Breast epithelium (tissue), 4 donors: ENCODE data around the gene CALHM1. TPM values are rescaled to one million over a fixed set of nuclear protein-coding genes. Genes with fewer than 3 reads are reported as not detected.

Experiments used
- DNase-seq, 2 donors: peaks; one replicate each; pipeline ENCODE4 v3.0.0-alpha.2; 2019; ENCODE audit warnings: low spot score in 2 of 2
- H3K27ac ChIP-seq, 2 donors: fragments of 200-600 bp; sonication (generic) in 1 of 2; one replicate each; pipeline ENCODE4 v1.5.1; 2016 to 2019; ENCODE audit warnings: mild to moderate bottlenecking in 1 of 2
- H3K27me3 ChIP-seq, 2 donors: fragments of 200-600 bp; sonication (generic) in 1 of 2; one replicate each; pipeline versions ENCODE4 v1.5.1 to v1.6.0; 2017 to 2019; ENCODE audit warnings: control low read depth in 1 of 2, mild to moderate bottlenecking in 1 of 2
- H3K36me3 ChIP-seq: fragments of 200-600 bp; one replicate; pipeline ENCODE4 v1.5.1; 2019
- H3K4me1 ChIP-seq, 2 donors: fragments of 200-600 bp; sonication (generic); one replicate each; pipeline ENCODE4 v1.5.1; 2016 to 2019; ENCODE audit warnings: control low read depth in 1 of 2
- H3K4me3 ChIP-seq, 3 donors: fragments of 200-600 bp; sonication (generic); 1 replicate in 2 of 3; 2 replicates in 1 of 3; pipeline ENCODE4 v1.5.1; 2016 to 2019; ENCODE audit warnings: mild to moderate bottlenecking in 3 of 3, moderate library complexity in 2 of 3
- H3K9me3 ChIP-seq, 2 donors: fragments of 200-600 bp; sonication (generic) in 1 of 2; one replicate each; pipeline ENCODE4 v1.5.1; 2016 to 2019; ENCODE audit warnings: control low read depth in 1 of 2
- POLR2A ChIP-seq: fragments of 450-650 bp; IDR thresholded peaks from one replicate; pipeline ENCODE4 v1.6.1; 2016; ENCODE audit warnings: antibody characterized with exemption, mild to moderate bottlenecking, moderate library complexity
- POLR2AphosphoS5 ChIP-seq, 3 donors: sonication (generic); formaldehyde crosslinking; IDR thresholded peaks; one replicate each; pipeline ENCODE4 v1.6.1; 2017; ENCODE audit warnings: antibody characterized with exemption in 3 of 3
- intact Hi-C: fragments of 100-400 bp; cut with DNase I; formaldehyde crosslinking; loops from one replicate; pipeline ENCODE4 v1.15.1; 2023; ENCODE audit warnings: low total_unique reads
- total RNA-seq, 3 donors: library from RNA; depleted of rRNA; stranded (reverse); fragments of >200 nt; gene quantifications; one replicate each; pipeline ENCODE4 v1.1.0, GENCODE V29; 2016
- TF ChIP-seq, protein P1 (sequence below), 3 donors: fragments of 450-650 bp; IDR thresholded peaks; one replicate each; pipeline ENCODE4 v1.5.1; 2016 to 2017; ENCODE audit warnings: antibody characterized with exemption in 3 of 3, mild to moderate bottlenecking in 3 of 3, moderate library complexity in 3 of 3

Gene CALHM1
- total RNA-seq, 3 donors from 2014 or later = not detected

DNA sequence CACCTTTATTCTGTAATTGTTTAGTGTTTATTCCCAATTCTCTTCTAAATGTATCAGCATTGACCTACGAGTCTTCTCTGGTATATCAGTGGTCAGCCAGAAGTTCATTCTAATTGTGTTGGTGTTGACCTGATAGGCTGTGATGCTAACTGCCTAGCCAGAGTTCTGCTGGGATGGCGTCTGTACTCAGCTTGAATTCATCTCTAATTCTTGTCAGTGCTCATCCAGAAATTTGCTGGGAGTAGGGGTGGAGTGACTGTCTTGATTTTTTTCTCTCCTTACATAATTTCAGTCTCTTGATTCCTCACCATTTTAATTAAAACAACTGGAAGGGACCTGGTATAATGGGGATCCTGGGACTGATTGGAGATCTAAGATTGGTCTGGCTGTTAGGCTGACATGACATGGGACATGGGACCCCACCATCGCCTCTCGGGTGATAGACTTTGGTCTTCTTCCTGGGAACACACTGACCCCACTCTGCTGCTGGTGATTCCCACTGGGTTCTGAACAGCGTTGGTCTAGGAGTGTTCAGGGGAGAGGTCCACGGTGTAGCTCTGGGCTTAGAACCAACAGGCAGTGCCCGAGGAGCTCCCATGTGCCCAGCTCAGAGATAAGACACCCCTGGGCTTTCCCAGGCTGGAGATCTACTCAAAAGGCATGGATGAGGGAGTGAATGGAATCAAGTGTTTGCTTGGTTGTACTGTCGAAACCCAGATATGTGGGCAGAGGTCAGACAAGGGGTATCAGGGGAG is 38.6 kb upstream of the CALHM1 start:
- no peak for DNase-seq
- intact Hi-C loops = no loop called here
- H3K27ac ChIP-seq = no peak overlapping the region
- H3K4me1 ChIP-seq = no peaks in the 10 kb centered on the region
- no peak for TF ChIP-seq POLR2A
- TF ChIP-seq POLR2AphosphoS5 (IDR thresholded peaks at IDR 0.05) = no peak
- TF ChIP-seq, protein P1, sequence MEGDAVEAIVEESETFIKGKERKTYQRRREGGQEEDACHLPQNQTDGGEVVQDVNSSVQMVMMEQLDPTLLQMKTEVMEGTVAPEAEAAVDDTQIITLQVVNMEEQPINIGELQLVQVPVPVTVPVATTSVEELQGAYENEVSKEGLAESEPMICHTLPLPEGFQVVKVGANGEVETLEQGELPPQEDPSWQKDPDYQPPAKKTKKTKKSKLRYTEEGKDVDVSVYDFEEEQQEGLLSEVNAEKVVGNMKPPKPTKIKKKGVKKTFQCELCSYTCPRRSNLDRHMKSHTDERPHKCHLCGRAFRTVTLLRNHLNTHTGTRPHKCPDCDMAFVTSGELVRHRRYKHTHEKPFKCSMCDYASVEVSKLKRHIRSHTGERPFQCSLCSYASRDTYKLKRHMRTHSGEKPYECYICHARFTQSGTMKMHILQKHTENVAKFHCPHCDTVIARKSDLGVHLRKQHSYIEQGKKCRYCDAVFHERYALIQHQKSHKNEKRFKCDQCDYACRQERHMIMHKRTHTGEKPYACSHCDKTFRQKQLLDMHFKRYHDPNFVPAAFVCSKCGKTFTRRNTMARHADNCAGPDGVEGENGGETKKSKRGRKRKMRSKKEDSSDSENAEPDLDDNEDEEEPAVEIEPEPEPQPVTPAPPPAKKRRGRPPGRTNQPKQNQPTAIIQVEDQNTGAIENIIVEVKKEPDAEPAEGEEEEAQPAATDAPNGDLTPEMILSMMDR (IDR thresholded peaks at IDR 0.05) = no peak
- no peaks in the 10 kb centered on the region for H3K9me3 ChIP-seq
- no peaks in the 10 kb centered on the region for H3K36me3 ChIP-seq
- H3K4me3 ChIP-seq = no peak overlapping the region
- H3K27me3 ChIP-seq = peaks cover 0 to 23% of the 10 kb centered on the region in 2 donors

GRCh38 chr10:103495321-103495720 is 36.6 kb upstream of the CALHM1 start:
- TF ChIP-seq, protein P1 (IDR thresholded peaks at IDR 0.05) = no peak
- TF ChIP-seq POLR2A (no peak), POLR2AphosphoS5 (IDR thresholded peaks at IDR 0.05) (no peak)
- H3K36me3 ChIP-seq = no peaks in the 10 kb centered on the region
- no peaks in the 10 kb centered on the region for H3K9me3 ChIP-seq
- no peak for DNase-seq
- H3K27me3 ChIP-seq = peaks cover 0 to 23% of the 10 kb centered on the region in 2 donors
- no peaks in the 10 kb centered on the region for H3K4me1 ChIP-seq
- no peak overlapping the region for H3K27ac ChIP-seq
- H3K4me3 ChIP-seq = no peak overlapping the region
- intact Hi-C loops = no loop called here

DNA sequence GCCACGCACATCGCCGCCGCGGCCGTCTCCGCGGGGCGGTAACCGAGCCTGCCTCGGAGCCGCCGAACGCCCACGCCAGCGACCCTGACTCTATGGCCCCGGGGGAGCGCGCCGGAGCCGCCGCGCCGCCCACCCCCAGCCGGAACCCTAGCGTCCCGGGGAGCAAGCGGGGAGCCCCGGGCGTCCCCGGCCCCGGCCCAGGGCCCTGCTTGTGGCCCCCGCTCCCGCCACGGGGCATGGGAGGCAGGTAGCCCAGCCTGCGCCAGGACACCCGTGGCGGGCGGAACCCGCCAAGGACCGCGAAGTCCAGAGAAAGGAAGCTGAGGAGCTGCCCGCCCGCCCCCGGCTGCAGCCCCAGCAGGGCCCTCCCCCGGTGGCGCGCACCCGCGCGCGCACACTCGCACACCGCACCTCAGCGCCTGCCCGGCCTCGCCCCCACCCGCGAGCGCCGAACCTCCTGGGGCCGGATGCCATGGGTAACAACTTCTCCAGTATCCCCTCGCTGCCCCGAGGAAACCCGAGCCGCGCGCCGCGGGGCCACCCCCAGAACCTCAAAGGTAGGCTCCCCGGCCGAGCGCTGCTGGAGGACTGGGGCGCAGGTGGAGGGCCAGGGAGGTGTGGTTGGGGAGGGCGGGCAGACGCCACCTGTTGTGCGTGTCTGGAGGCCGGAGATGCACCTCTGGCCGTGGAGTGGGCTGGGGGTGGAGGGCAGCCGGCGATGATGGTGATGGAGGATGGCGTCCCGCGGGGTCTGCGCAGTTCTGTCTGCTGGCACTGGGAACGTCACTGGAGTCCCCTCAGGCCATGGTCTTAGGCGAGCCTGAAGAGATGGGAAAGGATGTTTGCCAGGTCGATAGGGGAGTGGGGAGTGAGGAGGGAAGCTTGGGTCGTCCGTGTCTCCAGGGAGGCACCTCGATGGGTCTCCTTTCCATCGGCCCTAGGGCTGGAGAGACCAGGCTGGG is 35.5 kb upstream of the CALHM1 start:
- H3K9me3 ChIP-seq = no peaks in the 10 kb centered on the region
- H3K27me3 ChIP-seq = peaks cover 0 to 23% of the 10 kb centered on the region in 2 donors
- H3K27ac ChIP-seq = no peak overlapping the region
- no peaks in the 10 kb centered on the region for H3K4me1 ChIP-seq
- intact Hi-C loops = no loop called here
- peak overlapping the region; percentile 50 to 80 (median 61) for H3K4me3 ChIP-seq
- no peaks in the 10 kb centered on the region for H3K36me3 ChIP-seq
- TF ChIP-seq POLR2A (no peak), POLR2AphosphoS5 (IDR thresholded peaks at IDR 0.05) (no peak)
- TF ChIP-seq, protein P1 (IDR thresholded peaks at IDR 0.05) = no peak
- DNase-seq = no peak

DNA sequence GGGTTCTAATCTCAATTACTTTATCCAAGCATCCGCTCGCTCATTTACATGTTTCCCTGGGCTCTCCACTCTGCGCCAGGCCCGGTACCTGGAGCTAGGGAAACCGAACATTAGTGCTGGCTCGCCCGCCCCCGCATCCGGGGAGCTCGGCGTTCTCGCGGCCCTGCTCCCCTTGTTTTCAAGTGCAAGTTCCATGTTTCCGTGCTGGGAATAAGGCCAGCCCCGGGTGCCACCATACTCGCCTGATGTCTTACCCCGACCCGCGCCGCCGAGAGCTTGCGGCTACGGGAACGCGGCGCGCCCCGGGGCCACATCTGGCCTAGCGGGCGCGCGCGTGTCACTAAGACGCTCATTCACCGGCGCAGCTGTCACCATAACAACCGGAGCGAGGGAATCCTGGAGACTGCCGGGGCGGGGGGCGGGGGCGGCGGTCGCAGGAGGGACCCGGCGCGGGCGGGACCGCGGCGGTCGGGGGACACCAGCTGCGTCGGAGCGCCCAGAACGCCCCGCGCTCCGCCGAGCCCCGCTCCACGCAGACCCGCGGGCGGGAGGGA is 34.7 kb upstream of the CALHM1 start, which contains the start of gene NEURL1:
NEURL1 (plus strand) TSS at position 344 of the 554 bp plus-strand sequence. CDS start 683 bp downstream, outside the sequence.
- Histone ChIP-seq H3K27ac (no peak within 1 kb of the TSS), H3K4me3 (peak within 1 kb of the TSS; percentile 50 to 80 (median 61)), H3K9me3 (no peaks in the 10 kb centered on the region), H3K4me1 (no peaks in the 10 kb centered on the region), H3K27me3 (peaks cover 0 to 20% of the 10 kb centered on the region in 2 donors), H3K36me3 (no peaks in the 10 kb centered on the region)
- TF ChIP-seq POLR2AphosphoS5 (IDR thresholded peaks at IDR 0.05) = no peak
- no peak for TF ChIP-seq POLR2A
- TF ChIP-seq, protein P1 (IDR thresholded peaks at IDR 0.05) = no peak
- intact Hi-C loops = no loop called here
- no peak for DNase-seq
